AG20443 (cell line): ENCODE results near the gene MAN2B1.
A peak's percentile ranks its signal among the peaks of the same experiment; 100 is the strongest.
"Not testable (repeated sequence)": the region's sequence is repeated elsewhere in the genome, so short reads cannot be mapped to it uniquely, and the experiment has no call there.

Experiments used
- DNase-seq: peaks from one replicate; pipeline ENCODE4 v3.0.0; 2012; ENCODE audit warnings: low spot score, mixed read lengths

The MAN2B1 gene

DNA sequence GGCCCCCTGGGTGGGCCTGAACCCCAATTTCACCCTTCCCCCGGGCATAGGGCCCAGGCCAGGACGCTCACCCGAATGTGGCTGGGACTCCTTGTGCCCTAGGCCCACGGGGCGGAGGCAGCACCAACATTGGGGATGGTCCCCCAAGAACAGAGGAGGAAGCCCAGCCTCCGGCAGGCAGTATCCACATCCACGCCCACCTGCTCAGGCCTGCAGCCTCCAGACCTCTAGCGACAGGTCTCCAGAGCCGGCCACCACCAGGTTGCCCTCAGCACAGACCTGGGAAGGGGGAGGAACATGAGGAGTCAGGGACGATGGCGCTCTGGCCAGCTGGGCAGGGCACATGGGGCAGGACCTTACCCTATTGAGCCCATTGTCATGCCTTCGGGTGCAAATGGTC is 22.5 kb upstream of the MAN2B1 start:
- no peak for DNase-seq

DNA sequence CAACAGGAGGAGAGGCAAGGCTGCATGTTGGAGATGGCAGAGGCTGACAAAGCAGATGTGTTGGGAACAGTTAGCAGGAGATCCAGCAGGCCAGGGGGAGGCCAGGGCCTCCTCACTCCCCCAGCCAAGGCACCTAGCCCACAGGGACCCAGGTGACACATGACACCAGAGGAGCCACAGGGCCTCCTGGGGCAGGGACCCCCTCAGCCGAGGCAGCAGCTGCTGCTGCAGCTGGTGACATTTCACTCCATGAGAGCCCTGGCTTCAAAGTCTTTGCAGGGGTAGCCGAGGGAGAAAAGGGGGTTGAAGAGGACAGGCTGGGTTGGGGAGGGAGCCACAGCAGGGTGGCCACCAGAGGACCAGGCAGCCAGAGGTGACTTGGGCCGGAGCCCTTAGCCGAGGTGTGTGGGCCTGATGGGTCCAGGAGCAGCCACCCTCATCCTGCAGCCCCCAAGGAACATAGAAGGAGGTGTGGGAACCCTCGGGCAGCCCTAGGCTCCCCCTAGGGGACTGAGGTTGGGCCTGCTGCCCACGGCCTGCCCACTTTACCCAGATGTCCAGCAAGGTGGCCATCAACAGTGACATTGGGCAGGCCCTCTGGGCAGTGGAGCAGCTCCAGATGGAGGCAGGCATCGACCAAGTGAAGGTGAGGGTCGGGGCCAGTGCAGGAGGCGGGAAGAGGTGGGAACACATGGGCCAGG is 21.1 kb upstream of the MAN2B1 start, which contains the start of gene GNG14:
GNG14 (plus strand) TSS at position 503 of the 701 bp plus-strand sequence; CDS start at position 554, 51 bp downstream.
- no peak for DNase-seq

DNA sequence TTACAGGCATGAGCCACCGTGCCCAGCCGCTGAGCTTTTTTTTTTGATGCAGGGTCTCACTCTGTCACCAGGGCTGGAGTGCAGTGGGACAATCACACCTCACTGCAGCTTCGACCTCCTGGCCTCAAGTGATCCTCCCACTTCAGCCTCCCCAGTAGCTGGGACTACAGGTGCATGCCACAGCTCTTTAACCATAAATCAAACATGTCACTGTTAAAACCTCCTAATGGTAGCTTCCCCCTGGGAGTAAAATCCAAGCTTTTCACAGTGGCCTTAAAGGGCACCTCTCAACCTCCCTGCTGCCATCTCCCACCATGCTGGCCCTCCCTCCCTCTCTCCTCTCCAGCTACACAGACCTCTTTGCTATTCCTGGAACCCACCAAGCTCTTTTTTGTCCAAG is 19.3 kb upstream of the MAN2B1 start:
- no peak for DNase-seq

GRCh38 chr19:12681074-12681987 is 14.8 kb upstream of the MAN2B1 start, which contains the start of gene DHPS:
DHPS (minus strand) TSS chr19:12681880; CDS start chr19:12681766, 114 bp downstream.
- DNase-seq: peak; percentile 96

DNA sequence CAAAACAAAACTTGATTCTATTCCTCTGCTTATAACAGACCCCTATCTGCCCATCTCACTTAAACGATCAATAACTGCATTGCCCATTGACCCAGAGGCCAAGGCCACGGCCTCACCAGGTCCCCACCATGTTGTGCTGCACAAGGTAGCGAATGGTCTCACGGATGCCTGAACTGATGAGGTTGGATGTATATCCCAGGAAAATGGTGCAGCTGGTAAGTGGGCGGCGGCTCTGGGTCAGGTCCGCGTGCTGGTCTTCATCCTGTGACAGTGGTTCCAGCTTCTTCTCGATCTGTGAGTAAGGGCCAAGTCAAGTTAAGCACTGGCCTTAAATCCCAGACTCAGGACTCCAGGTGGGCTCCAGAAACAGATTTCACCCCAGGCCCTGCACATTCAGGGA is 13.5 kb upstream of the MAN2B1 start:
- no peak for DNase-seq

- not testable (repeated sequence) for DNase-seq
Observed at GRCh38 chr19:12678039-12678438, 11.5 kb upstream of the MAN2B1 start.

DNA sequence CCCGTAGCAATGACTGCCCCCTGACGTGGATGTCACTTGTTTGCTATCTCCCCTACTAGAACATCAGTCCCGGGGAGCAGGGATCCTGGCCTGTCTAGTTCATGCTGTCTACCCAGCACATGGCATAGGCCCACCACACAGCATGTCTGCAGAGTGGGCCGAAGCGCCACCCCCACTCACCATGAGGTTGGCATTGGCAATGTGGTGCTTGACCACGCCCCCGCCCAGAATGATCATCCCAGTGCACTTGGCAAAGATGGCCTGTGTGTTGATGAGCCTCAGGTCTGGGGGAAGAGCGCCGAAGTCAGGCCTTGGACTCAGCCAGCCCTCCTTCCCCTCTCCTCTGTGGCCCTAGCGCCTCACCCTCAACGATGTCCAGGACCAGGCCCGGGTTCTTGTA is 10.4 kb upstream of the MAN2B1 start:
- no peak for DNase-seq

- DNase-seq: peak; percentile 88
Observed at GRCh38 chr19:12676384-12676792, 9.8 kb upstream of the MAN2B1 start.

DNA sequence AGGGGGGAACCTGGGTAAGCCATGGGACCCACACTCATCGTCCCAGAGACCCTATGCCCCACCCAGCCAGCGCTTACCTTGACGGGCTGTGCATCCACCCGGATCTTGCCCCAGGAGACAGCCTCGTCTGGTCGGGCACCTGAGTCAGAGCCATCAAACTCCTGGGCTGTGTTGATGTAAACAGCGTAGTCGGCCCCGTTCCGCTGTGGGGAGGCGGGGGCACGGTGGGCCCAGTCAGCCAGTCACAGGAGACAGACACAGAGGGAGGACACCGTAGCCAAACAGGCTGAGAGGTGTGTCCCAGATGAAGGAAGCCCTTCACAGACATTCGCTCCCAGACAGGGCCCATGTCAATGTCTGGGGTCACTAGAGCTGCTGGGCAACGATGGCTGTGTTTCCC is 9.4 kb upstream of the MAN2B1 start:
- no peak for DNase-seq

DNA sequence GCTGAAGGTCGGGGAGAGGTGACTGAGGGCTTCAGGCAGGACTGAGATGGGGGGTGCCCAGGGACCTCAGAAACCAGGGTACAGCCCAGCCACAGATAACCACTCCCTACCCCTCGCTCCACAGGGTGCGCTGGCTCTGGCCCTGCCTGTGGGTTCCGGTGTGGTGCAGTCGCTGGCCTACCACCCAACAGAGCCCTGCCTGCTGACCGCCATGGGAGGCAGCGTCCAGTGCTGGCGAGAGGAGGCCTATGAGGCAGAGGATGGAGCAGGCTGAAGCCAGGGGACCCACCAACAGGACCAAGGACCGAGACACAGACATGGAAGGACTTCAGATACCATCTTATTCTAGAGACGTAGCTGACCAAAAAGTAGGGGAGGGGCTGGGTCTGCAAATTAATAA is 8.9 kb upstream of the MAN2B1 start:
- DNase-seq: no peak

- DNase-seq: no peak
Observed at GRCh38 chr19:12672744-12673143, 6.2 kb upstream of the MAN2B1 start.

GRCh38 chr19:12670159-12670928 is 3.8 kb upstream of the MAN2B1 start:
- DNase-seq: no peak

GRCh38 chr19:12669270-12670158 is 3.0 kb upstream of the MAN2B1 start:
- DNase-seq: peak; percentile 86

- peak; percentile 78 for DNase-seq
Observed at GRCh38 chr19:12668932-12669269, 2.4 kb upstream of the MAN2B1 start.

GRCh38 chr19:12668346-12668745 is 1.8 kb upstream of the MAN2B1 start:
- no peak for DNase-seq

DNA sequence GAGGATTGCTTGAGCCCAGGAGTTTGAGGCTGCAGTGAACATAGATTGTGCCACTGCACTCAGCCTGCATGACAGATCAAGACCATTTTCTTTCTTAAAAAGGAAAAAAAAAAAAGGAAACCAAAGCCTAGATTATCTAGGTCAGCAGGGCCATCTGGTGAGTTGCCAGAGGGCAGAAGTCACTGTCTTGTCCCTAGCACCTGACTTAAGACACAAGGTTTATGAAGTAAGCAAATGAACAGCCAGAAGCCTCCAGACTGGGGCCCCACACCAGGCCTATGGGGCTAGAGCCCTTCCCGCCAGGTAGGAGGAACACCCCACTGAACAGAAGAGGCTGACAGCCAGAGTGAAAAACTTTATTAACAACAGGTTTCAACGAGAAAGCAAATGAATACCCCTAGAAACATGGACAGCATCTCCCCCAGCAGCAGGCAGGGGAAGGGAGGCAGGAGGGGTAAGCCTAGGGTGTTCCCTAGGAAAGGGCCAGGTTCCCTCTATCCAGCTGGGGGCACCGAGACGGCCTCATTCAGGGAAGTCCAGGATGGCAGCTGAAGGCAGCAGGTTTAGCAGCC is 1.3 kb upstream of the MAN2B1 start:
- DNase-seq: no peak

- no peak for DNase-seq
Observed at GRCh38 chr19:12665671-12666264, 774 bp downstream of the MAN2B1 start.

- DNase-seq: no peak
Observed at GRCh38 chr19:12665281-12665573, 1.3 kb downstream of the MAN2B1 start.

GRCh38 chr19:12664406-12665280 is 1.9 kb downstream of the MAN2B1 start:
- DNase-seq: peak; percentile 46

GRCh38 chr19:12660980-12661379 is 5.6 kb downstream of the MAN2B1 start:
- no peak for DNase-seq
